GM19023 (cell line): ENCODE data around the gene MYO19.
"Not testable (repeated sequence)": the region's sequence is repeated elsewhere in the genome, so short reads cannot be mapped to it uniquely, and the experiment has no call there.

Experiments
- ATAC-seq: cut with Tn5 transposase; IDR thresholded peaks from one replicate; pipeline ENCODE4 v1.9.1; 2021; ENCODE audit warnings: mild to moderate bottlenecking, moderate library complexity; ENCODE audit not compliant: unreplicated experiment

Gene MYO19

DNA sequence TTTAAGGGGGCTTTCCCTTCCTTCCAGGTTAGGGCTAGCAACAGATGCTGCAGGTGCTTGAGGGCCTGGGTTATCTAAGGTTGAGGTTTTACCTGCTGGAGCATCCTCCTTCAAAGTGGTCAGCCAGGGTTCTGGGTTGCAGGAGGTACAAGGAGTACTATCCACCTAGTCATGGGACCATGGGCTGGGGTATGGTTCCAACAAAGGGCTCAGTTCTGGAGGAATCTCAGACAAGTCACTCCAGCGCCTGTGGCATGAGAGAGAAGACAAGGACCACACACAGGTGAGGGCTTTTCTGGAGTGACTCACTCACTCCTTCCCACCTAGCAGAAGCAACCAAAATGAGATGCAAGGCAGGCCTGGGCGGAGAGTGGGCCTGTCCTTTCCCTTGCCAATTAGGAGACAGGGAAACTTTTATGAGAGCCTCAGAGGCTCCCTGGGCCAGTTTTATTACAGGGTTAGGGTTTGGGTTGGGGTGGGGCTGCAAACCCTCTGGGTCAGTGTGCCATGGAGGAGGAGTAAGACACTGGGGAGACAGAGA, 2.2 kb downstream of the MYO19 start:
- ATAC-seq: no peak

DNA sequence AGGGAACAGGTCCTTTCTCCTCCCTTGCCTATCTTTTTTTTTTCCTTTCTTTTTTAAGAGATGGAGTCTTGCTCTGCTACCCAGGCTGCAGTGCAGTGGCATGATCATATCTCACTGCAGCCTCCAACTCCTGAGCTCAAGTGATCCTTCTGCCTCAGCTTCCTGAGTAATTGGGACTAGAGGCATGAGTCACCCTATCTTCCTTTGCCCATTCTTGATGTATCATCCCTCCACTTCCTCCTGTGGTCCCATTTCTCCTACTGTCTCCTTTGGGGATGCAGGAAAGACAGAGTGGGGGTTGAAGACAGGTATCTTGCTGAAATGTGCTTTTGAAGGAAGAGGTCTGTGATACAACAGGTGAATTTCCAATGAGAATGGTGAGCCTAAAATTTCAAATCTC, 5.5 kb downstream of the MYO19 start:
- no peak for ATAC-seq

DNA sequence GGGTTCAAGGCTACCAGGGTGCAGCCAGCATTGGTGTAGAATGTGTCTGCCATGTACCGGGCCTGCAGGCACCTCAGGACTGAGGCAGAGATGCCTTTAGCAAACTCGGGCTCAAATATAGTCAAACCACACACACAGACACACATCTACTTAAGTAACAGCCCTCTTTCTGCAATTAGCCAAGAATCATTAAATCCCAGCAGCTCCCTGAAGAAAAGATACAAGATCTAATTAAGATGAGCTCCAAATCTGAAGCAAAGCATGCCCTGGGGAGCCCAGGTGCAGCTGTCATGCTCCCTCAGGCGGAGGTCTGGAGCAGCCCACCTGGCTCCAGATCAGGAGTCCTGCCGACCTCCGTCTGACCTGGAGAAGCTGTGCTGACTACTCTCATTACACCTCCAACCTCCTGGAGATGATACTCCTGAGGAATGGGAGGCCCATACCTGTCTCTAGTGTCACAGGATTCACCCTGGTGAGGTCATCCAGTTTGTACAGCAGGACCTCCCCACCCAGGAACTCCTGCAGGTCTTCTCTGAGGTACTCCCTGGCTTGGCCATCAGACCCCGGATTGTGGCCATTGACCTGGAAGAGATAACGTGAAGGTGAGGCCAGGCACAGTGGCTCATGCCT, 6.9 kb downstream of the MYO19 start:
- ATAC-seq: no peak

DNA sequence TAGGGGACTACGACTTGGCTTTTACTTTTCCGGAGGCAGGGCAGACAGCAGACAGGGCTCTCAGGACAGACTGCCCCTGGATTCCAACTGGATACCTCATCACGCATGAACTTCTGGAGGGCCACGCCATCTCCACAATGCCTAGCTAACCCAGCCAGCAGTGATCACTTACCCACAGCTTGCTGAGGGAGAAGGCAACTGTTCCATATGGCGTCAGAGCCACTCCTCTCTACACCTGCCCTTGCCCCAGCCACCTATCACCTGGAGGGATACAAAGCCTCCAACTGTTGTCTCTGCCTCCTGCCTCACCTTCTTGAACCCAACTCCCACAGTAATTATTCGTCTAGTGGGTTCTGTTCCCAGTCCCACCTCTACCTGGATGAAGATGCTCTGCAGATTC, 8.8 kb downstream of the MYO19 start:
- no peak for ATAC-seq

DNA sequence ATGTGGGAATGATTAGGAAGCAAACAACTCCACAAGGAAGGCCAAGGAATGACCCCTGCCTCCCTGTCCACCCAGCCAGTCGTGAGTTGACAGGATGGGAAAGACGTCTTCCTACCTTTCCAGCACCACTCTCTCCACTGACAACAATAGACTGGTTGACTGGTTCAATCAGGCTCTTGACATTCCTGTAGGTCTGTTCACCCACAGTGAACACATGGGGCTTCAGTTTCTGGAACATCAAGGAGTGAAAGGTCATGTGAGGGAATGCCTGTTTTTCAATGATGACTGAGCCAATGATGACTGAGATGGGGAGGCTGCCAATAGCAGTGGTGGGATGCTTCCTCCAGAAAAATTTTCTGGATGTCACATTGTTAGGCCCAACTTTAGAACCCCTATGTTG, 9.6 kb downstream of the MYO19 start:
- no peak for ATAC-seq

DNA sequence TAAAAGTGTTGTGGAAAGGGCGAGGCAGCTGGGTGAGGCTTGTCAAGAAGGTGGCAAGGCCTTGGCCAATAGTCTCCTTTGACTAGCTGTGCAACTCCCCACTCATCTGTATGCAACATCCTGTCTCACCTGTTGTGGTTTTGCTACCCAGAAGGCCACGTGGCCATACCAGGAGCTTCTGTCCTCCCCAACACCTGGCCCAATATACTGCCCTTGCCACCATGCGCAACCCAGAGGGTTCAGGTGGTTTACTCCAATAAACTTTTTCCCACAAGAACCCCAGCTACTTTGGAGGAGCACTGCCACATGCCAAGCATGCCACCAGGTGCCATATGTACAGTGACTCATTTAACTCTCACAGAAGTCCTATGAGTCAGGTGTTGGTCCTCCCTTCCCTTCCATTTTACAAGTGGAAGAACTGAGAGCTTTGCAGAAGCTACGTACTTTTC, 10.2 kb downstream of the MYO19 start:
- no peak for ATAC-seq

DNA sequence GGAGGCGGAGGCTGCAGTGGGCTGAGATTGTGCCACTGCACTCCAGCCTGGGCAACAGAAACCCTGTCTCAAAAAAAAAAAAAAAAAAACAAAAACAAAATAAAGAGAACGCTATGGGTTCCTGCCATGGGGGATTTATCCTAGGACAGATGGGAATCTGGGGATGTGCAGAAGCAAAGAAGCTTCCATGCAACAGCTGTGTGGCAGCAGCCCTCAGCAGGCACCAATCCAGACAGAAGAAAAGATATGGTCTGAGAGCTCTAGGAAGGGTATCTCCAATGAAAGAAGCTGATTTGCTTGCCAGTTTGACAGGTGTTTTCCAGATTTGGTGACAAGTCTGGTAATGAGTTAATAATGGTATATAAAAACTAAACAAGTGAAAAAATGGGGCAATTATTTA, 11.6 kb downstream of the MYO19 start:
- no peak for ATAC-seq

DNA sequence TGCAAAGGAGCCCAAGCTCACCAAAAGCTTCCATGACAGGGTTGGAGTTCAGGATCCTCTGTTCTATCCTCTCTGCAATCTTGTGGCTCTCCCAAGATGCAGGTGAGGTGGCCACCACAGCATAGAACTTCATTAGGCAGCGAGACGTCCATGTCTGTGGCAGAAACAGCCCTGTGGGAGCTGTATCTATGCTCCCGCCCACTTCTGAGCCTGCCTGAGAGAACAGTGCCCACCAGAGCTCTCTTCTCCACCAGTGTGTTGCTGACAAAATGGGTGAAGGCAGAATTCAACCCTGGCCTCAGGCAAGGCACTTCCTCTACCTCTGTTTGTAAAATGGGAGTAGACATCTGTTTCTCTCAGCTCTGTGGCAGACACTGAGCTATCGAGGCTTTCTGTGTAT, 18.8 kb downstream of the MYO19 start:
- no peak for ATAC-seq

DNA sequence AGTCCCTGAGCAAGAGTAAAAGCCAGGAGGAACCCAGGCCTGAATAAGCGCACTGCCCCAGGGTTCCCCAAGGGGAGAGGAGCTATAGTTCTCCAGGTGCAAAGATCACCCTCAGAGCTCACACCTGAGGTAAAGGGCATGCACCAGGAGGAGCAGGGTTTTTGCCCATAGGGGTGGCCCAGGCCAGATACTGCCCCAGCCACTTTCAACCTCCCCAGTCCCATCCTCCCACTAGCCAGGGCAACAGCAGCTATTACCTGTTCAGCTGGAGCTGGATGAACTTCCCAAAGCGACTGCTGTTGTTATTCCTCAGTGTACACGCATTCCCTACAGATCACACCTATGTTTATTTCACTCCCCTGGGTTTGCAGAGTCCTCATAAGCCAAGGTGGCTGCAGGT, 19.8 kb downstream of the MYO19 start:
- no peak for ATAC-seq

DNA sequence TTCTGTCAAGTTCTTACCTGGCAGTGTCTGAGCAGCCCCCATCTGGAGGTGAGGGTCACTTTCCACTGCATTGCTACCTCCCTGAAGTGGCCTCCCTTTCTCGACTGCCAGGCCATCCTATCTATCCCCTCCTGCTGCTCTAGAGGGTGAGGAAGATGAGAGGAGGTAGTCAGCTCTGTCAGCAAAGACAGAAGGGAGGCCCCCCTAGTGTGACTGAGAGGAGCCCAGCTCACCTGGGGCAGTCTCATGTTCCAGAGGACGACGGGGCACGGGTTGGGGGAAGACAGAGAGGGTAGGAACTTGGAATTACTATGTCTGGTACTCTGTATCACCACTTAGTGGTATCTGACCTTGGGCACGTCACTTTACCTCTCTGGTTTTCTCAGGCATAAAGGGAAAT, 22.0 kb downstream of the MYO19 start:
- ATAC-seq: no peak

DNA sequence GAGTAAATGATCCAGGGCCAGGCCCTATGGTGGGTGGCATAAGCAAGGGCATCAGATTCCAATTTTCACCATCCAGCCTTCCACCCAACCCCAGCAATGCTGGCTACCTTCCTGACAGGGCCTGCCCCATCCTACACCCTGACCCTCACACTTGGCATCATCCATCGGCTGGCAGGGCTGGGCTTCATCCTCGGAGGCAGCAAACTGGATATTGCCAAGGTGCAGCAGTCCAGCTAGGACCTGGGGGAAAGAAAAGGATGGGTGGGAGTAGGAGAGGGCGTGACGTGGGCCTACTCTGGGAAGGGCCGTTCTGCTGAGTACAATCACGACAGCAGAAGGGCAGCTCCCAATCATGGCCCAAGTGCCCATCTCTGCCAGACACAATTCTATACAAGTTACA, 23.5 kb downstream of the MYO19 start:
- no peak for ATAC-seq

DNA sequence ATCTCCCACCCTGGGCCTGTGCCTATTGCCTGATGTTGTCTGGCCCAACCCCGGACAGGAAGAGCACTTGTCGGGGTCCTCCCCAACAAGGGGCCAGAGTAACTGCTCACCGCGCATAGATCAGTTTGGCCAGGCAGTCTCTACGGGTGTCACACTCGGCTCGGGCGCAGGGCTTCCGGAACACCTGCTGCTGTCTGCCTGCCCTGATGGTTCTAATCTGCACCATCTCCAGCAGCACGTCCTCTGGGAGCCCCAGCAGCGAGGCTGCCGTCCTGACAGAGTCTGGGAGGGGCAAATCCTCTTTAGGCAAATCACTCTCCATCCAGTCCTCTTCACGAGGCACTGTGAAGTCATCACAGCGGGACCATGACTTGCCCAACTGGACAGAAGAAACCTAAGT, 24.0 kb downstream of the MYO19 start:
- ATAC-seq: no peak

DNA sequence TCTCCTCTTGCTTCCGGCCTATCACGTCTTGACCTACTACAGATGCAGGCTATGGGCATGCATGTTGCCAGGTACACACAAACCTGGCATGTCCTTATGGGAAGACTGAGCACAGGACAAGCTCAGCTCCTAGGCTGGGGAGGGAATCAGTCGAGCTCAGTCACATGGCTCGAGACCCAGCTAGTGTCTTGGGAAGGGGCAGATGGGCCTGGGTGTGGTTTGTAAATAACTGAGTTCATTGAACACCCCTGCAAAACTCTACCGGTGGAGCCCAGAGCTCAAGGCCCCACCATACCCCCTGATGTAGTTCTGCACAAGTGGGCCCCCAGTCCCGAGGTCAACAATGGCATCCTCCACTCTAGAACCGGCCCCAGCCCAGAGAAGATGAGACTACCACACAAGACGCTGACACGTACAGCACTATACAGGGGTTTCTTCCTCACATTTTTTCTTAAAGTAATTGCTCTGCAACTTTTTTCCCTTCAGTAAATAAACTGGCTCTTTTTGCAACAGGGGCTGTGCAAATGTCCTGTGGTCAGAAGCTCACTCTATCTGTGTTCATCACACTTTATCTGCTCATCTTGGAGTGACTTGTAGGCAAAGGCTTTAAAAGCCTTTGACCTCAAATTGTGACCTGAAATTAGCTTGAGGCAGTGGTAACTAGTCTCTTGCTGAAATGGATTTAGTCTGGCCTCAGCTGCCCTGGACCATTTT, 25.2 kb downstream of the MYO19 start:
- no peak for ATAC-seq

DNA sequence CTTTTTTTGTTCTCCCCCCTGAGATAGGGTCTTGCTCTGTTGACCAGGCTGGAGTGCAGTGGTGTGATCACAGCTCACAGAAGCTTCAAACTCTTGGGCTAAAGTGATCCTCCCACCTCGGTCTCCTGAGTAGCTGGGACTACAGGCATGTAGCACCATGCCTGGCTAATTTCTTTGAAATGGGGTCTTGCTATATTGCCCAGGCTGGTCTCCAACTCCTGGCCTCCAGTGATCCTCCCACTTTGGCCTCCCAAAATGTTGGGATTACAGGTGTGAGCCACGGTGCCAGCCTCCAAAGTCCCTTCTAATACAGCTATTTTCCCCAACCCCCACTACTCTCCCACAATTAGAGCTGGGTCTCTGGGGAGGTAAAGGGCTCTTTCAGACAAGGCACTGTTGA, 26.2 kb downstream of the MYO19 start:
- not testable (repeated sequence) for ATAC-seq

DNA sequence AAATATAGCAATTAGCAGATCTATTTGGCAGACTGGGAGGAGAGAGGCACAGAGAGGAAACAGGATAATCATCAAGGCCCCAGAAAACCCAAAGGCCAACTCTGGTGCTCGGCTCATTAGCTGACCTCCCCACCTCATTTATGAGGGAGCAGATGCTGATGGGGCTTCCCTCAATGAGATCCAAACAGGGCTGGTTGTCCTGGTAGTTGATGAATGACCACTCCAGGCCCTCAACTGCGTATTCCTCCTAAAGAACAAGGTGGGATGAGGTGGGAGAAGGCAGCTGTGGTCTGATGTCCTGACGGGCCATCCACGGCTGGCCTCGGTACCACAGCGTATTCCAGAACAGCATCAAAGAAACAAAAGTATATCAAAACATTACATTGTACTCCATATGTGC, 27.4 kb downstream of the MYO19 start:
- ATAC-seq: no peak

DNA sequence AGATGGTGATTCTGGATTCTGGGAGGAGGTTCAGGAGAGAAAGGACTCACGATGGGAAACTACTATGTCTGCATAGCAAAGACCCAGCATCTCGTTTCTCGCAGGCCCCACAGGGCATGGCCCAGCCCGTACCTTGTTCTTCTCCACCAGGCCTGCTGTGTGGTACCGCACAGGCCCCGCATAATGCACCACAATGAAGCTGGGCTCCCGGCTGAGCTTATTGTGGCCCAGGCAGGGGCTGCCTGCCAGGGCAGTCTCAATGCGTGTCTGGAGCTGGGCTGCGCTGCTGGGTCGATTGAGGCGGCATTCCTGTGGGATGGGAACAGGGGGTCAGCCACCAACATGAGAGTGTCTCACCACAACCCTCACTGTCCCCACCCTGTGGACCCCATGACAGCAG, 27.8 kb downstream of the MYO19 start:
- no peak for ATAC-seq

DNA sequence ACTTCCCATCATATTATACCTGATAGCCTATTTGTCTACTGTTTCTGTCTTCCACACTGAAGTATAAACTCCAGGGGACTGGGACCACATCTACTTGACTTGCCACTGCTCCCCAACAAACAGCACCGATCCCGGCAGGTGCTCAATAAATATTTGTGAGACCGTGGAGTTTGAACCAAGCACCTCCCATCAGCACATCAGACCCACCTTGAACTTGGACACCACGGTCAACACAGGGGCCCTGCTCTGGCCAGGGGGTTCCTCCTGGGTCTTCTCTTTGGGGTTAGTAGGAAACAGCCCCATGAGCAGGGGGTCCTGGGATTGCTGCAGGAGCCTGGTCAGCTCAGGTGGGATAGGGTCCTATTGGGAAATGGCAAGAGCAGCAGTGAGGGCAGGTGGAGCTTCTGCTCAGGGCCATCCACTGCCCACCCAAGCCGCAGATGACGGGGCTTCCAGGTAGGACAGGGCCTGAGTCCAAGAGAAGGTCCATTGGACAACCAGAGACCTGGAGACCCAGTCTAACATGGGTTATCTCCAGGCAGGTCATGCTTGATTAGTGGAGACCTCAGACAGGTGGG, 28.3 kb downstream of the MYO19 start:
- ATAC-seq: no peak

DNA sequence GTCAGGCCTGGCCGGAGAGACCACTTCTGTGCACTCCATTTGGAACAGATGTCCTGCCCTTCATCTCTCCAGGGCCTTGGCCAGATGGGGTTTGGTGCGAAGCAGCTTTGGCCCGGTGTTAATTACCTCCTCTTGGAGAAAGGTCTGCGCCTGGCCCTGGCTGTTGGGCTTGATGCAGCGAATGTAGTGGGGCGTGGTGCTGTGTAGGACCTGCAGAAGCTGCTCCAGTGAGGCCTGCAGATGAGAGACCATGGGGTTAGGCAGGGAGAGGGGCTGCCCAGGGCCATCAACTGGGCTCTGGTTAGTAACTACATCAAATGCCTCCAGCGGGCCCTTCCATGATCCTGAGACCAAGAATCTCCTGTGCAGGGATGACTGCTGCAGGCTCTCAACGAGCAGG, 29.5 kb downstream of the MYO19 start:
- no peak for ATAC-seq

DNA sequence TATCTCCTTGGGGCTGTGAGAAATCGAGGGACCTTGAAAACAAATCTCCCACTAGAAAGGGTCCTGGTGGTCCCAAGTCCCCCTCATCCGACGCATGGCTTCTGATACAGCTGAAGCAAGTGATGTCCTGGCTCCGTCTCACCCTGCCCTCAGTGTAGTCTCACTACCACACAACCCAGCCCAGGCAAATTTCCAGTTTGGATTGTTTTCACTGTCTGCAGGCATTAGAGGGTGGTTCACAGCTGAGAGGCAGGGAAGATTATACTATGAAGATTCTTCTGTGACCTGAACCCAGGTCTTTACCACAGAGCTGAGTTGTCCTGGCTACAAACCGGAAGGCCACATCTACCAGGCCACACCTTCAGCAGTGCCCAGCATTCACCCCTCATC, 30.5 kb downstream of the MYO19 start:
- no peak for ATAC-seq

DNA sequence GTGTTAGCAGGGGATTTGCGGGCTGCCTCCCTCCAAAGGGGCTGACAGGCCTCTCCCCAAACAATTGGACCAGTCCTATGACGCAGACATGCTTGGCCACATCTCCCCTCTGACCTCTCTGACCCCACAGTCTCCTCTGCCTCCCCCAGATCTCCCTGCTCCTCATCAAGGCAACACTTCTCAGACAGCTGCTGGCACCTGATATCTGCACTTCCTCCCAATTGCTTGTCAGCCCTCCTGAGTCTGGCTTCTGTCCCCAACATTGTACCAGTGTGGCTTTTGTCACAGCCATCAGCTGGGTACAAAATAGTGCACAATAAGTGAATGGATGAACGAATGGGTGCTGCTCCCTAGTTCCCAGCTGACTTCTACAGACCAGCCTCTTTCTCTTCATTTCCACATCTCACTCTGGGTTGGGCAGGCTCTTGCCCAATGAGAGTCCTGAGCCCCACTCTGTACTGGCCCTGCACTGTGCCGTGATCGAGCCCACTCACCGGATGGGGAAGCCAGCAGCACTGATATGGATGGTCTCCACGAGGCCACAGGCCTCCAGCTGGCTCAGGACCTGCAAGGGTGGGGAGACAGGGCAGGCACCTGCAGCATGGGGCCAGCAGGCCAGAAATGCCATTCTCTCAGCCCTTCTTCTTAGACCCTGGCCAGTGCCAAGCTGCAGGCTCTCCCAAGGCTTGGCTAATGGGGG, 31.1 kb downstream of the MYO19 start:
- no peak for ATAC-seq

DNA sequence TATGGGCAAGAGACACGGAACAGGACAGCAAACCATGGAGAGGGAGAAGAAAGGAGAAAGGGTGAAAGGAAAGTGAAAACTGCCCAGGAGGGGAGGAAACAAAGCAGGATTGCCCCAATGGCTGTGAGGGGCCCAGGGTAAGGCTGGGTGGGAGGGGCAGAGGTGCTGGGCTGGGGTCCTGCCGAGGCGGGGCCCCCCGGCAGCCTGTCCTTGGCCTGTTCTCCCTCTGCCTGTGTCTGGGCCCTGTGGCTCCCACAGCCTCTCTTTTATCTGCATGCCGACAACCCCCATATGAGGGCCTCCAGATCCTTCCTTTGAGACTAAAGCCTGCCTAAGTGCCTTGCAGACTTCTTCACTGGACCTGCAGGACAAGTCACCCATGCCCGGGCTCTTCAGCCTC, 32.7 kb downstream of the MYO19 start:
- no peak for ATAC-seq

DNA sequence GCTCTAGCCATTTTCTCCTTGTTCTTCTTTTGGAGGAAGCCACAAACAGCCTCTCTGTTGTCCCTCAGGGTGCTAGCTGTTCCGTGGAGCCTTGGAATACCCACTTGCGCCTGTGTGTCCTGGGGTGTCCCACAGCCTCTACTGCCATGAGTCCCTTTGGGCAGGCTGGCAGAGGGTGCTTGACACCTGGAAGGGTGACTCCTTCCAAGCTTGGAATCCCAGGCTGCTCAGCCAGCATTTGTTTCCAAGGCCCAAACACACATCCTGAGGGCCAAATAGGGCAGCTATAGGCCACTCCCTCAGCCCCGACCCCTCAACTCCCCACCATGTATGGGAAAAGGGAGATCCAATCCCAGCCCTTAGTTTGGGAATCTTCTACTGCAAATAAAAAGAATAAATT, 33.3 kb downstream of the MYO19 start:
- no peak for ATAC-seq
